ENCODE measurements around the gene CD44. TPM values are rescaled to one million over a fixed set of nuclear protein-coding genes. Genes with fewer than 3 reads are reported as not detected.

CD44 gene
- total RNA-seq, 1 donor from 2014 or later: 268 TPM

DNA sequence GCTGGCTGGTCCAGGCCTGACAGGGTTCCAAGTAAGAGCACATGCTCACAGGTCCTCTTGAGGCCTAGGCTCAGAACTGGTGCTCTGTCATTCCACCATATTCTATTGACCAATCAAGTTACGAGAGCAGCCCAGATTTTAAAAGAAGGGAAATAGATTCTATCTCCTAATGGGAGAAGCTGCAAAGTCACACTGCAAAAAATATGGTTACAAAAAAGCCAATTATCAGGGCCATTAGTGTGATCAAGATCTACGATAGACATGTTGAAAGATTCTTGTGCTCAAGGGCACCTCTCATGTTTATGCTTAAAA lies 96.1 kb downstream of the CD44 start:
- Histone ChIP-seq H3K36me3 (ENCODE audit: control insufficient read depth, insufficient read depth, low read length) (no peaks in the 10 kb centered on the region), H3K4me3 (ENCODE audit: low read depth, low read length) (no peak overlapping the region), H3K27me3 (ENCODE audit: control insufficient read depth, insufficient read depth, low read length) (no peaks in the 10 kb centered on the region)
- no peak for DNase-seq (ENCODE audit: low read depth)
- TF ChIP-seq, protein P1, sequence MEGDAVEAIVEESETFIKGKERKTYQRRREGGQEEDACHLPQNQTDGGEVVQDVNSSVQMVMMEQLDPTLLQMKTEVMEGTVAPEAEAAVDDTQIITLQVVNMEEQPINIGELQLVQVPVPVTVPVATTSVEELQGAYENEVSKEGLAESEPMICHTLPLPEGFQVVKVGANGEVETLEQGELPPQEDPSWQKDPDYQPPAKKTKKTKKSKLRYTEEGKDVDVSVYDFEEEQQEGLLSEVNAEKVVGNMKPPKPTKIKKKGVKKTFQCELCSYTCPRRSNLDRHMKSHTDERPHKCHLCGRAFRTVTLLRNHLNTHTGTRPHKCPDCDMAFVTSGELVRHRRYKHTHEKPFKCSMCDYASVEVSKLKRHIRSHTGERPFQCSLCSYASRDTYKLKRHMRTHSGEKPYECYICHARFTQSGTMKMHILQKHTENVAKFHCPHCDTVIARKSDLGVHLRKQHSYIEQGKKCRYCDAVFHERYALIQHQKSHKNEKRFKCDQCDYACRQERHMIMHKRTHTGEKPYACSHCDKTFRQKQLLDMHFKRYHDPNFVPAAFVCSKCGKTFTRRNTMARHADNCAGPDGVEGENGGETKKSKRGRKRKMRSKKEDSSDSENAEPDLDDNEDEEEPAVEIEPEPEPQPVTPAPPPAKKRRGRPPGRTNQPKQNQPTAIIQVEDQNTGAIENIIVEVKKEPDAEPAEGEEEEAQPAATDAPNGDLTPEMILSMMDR (IDR thresholded peaks at IDR 0.05; ENCODE audit: insufficient read depth, low read length, poor library complexity, severe bottlenecking): no peak

DNA sequence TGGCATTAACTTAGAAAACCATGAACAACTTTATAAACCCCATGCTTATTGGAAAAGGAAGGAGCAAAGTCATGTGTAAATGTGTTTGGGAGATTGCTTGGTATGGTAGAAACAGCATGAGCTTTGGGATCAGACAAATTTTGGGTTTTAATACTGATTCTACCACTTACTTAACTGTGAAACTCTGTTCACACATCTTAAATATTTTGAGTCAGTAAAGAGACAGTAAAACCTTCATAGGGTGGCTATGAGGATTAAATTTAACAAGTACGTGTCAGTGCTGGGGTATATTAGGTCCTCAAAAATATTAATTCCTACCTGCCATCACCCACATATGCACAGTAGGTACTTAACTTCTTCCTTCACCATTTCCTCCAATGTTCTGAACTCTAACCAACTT lies 96.5 kb downstream of the CD44 start:
- TF ChIP-seq, protein P1 (IDR thresholded peaks at IDR 0.05; ENCODE audit: insufficient read depth, low read length, poor library complexity, severe bottlenecking): no peak
- no peaks in the 10 kb centered on the region for H3K36me3 ChIP-seq (ENCODE audit: control insufficient read depth, insufficient read depth, low read length)
- no peaks in the 10 kb centered on the region for H3K27me3 ChIP-seq (ENCODE audit: control insufficient read depth, insufficient read depth, low read length)
- no peak overlapping the region for H3K4me3 ChIP-seq (ENCODE audit: low read depth, low read length)
- DNase-seq (ENCODE audit: low read depth): no peak

DNA sequence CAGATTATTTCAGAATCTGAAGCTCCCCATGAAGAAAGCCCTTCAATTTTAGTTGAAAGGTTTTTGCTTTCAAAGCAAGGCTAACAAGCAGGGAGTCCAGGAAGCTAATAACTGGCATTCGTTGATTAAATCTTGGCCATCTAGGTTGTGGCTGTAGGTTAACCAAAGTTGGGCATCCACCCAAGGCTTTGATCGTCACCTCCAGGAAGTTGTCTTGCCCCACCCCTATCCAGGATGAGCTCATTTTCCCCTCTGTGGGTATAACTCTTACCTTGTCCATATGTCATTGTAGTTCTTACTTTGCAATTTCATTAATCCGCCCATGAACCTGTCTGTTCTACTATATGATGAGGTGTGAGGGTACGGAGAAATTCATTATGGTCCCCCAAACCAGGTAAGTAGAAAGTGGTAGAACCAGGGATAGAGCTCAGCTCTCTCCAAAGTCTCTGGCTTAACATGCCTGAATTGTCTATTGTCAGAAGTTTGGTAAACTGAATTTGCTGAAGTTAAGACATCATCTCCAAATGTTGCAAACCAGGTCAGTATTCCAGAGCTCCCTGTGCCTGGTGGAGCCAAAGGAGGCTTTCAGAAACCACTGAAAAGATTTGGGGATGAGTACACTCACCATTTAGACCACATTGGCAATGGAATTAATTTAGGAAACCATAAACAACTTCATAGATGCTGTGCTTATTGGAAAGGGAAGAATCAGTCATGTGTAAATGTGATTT lies 97.1 kb downstream of the CD44 start:
- H3K27me3 ChIP-seq (ENCODE audit: control insufficient read depth, insufficient read depth, low read length): no peaks in the 10 kb centered on the region
- peak; percentile 72 for DNase-seq (ENCODE audit: low read depth)

DNA sequence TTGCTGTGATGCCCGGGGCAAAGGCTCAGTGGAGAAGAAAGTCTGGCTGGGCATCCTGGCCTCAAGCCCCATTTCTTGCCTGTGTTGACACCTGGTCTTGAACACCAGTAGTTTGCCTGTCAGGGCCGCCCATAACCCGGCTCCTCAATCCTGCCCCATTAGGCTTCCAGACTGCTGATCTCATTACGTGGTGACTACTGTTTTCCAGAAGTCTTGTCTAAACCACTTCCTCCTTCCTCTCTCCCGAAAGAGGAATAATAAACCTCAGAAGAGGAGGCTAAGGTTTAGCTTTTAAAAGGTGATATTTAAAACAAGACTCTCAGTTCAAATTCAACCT lies 97.7 kb downstream of the CD44 start:
- Histone ChIP-seq H3K4me3 (ENCODE audit: low read depth, low read length) (no peak overlapping the region), H3K27me3 (ENCODE audit: control insufficient read depth, insufficient read depth, low read length) (no peaks in the 10 kb centered on the region), H3K36me3 (ENCODE audit: control insufficient read depth, insufficient read depth, low read length) (no peaks in the 10 kb centered on the region)
- TF ChIP-seq, protein P1 (IDR thresholded peaks at IDR 0.05; ENCODE audit: insufficient read depth, low read length, poor library complexity, severe bottlenecking): no peak
- peak; percentile 41 for DNase-seq (ENCODE audit: low read depth)

More for the DNA sequence above, 97.1 kb downstream of the CD44 start:
- H3K36me3 ChIP-seq (ENCODE audit: control insufficient read depth, insufficient read depth, low read length): no peaks in the 10 kb centered on the region
- no peak overlapping the region for H3K4me3 ChIP-seq (ENCODE audit: low read depth, low read length)
- TF ChIP-seq, protein P1 (IDR thresholded peaks at IDR 0.05; ENCODE audit: insufficient read depth, low read length, poor library complexity, severe bottlenecking): no peak

DNA sequence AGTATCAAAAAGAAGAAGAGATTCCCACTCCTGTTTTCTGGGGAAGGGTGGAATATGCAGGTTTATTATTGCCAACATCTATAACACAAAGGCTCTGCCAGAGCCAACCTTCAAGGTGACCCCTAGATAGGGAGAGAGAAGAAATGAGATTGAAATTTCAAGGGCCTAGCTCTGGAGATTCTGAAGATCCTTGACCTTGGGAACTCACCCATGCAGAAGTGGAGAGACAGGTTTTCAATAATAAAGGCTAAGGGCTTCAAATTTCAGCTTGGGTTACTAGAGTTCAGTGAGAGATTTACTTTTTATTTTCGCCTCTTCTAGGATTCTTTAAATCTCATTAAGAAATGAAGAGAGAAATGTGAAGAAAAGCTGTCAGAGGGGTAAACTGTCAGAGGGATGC lies 98.4 kb downstream of the CD44 start:
- Histone ChIP-seq H3K27me3 (ENCODE audit: control insufficient read depth, insufficient read depth, low read length) (no peaks in the 10 kb centered on the region), H3K36me3 (ENCODE audit: control insufficient read depth, insufficient read depth, low read length) (no peaks in the 10 kb centered on the region), H3K4me3 (ENCODE audit: low read depth, low read length) (no peak overlapping the region)
- TF ChIP-seq, protein P1 (IDR thresholded peaks at IDR 0.05; ENCODE audit: insufficient read depth, low read length, poor library complexity, severe bottlenecking): no peak
- DNase-seq (ENCODE audit: low read depth): no peak

All from kidney epithelial cell (primary cell).